Measurements from ENCODE around the gene ZNF316. TPM values are rescaled to one million over a fixed set of nuclear protein-coding genes. Genes with fewer than 3 reads are reported as not detected.

Gene ZNF316
- total and polyA plus RNA-seq, 2 experiments from 2014 or later = 16.9 to 26.7 TPM

- H3K4me3 ChIP-seq = no peak overlapping the region
- H3K9me2 ChIP-seq (replicated peaks; ENCODE audit: insufficient read depth) = no peaks in the 10 kb centered on the region
- H3K27ac ChIP-seq = no peak overlapping the region
- H4K20me1 ChIP-seq (ENCODE audit: insufficient read depth, poor library complexity, severe bottlenecking) = no peaks in the 10 kb centered on the region
- H3K9me3 ChIP-seq (ENCODE audit: low read depth) = no peaks in the 10 kb centered on the region
- no peaks in the 10 kb centered on the region for H3K27me3 ChIP-seq
- WGBS (ENCODE audit: low lambda C conversion rate, missing lambda C conversion rate) = 100% methylated on average over 4 of the region's 4 CpGs
- DNase-seq (ENCODE audit: low spot score) = no peak
- H2AFZ ChIP-seq = no peak overlapping the region
- no peak overlapping the region for H3K4me2 ChIP-seq
- TF ChIP-seq, protein P1, sequence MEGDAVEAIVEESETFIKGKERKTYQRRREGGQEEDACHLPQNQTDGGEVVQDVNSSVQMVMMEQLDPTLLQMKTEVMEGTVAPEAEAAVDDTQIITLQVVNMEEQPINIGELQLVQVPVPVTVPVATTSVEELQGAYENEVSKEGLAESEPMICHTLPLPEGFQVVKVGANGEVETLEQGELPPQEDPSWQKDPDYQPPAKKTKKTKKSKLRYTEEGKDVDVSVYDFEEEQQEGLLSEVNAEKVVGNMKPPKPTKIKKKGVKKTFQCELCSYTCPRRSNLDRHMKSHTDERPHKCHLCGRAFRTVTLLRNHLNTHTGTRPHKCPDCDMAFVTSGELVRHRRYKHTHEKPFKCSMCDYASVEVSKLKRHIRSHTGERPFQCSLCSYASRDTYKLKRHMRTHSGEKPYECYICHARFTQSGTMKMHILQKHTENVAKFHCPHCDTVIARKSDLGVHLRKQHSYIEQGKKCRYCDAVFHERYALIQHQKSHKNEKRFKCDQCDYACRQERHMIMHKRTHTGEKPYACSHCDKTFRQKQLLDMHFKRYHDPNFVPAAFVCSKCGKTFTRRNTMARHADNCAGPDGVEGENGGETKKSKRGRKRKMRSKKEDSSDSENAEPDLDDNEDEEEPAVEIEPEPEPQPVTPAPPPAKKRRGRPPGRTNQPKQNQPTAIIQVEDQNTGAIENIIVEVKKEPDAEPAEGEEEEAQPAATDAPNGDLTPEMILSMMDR (IDR thresholded peaks at IDR 0.05; ENCODE audit: poor library complexity) = no peak
- no peak for TF ChIP-seq EZH2phosphoT487 (IDR thresholded peaks at IDR 0.05; ENCODE audit: low read depth, severe bottlenecking, unreplicated experiment)
- no peak for TF ChIP-seq EZH2 (IDR thresholded peaks at IDR 0.05; ENCODE audit: borderline replicate concordance)
- no peaks in the 10 kb centered on the region for H3K4me1 ChIP-seq (ENCODE audit: insufficient read depth)
- H3K36me3 ChIP-seq (replicated peaks; ENCODE audit: insufficient read depth, low read depth) = no peaks in the 10 kb centered on the region
- no peaks in the 10 kb centered on the region for H3K79me2 ChIP-seq
Measured at GRCh38 chr7:6618621-6619020, 18.5 kb upstream of the ZNF316 start.

GRCh38 chr7:6619961-6620360 lies 17.2 kb upstream of the ZNF316 start:
- Histone ChIP-seq H3K9me3 (ENCODE audit: low read depth) (no peaks in the 10 kb centered on the region), H2AFZ (no peak overlapping the region), H3K4me3 (no peak overlapping the region), H3K79me2 (no peaks in the 10 kb centered on the region), H3K9me2 (replicated peaks; ENCODE audit: insufficient read depth) (no peaks in the 10 kb centered on the region), H3K4me1 (ENCODE audit: insufficient read depth) (no peaks in the 10 kb centered on the region), H3K4me2 (no peak overlapping the region), H3K27ac (no peak overlapping the region), H3K27me3 (no peaks in the 10 kb centered on the region), H3K36me3 (replicated peaks; ENCODE audit: insufficient read depth, low read depth) (no peaks in the 10 kb centered on the region), H4K20me1 (ENCODE audit: insufficient read depth, poor library complexity, severe bottlenecking) (no peaks in the 10 kb centered on the region)
- TF ChIP-seq, protein P1 (IDR thresholded peaks at IDR 0.05; ENCODE audit: poor library complexity) = no peak
- TF ChIP-seq EZH2phosphoT487 (IDR thresholded peaks at IDR 0.05; ENCODE audit: low read depth, severe bottlenecking, unreplicated experiment) = no peak
- TF ChIP-seq EZH2 (IDR thresholded peaks at IDR 0.05; ENCODE audit: borderline replicate concordance) = no peak
- WGBS (ENCODE audit: low lambda C conversion rate, missing lambda C conversion rate) = 91% methylated on average over 3 of the region's 3 CpGs
- DNase-seq (ENCODE audit: low spot score) = no peak

- no peak overlapping the region for H3K4me3 ChIP-seq
- no peak for DNase-seq (ENCODE audit: low spot score)
- no peaks in the 10 kb centered on the region for H3K9me2 ChIP-seq (replicated peaks; ENCODE audit: insufficient read depth)
- no peaks in the 10 kb centered on the region for H3K9me3 ChIP-seq (ENCODE audit: low read depth)
- no peaks in the 10 kb centered on the region for H4K20me1 ChIP-seq (ENCODE audit: insufficient read depth, poor library complexity, severe bottlenecking)
- H3K4me2 ChIP-seq = no peak overlapping the region
- H3K27ac ChIP-seq = no peak overlapping the region
- H3K4me1 ChIP-seq (ENCODE audit: insufficient read depth) = no peaks in the 10 kb centered on the region
- no peaks in the 10 kb centered on the region for H3K79me2 ChIP-seq
- 97% methylated on average over 20 of the region's 20 CpGs for WGBS (ENCODE audit: low lambda C conversion rate, missing lambda C conversion rate)
- H3K27me3 ChIP-seq = no peaks in the 10 kb centered on the region
- TF ChIP-seq, protein P1 (IDR thresholded peaks at IDR 0.05; ENCODE audit: poor library complexity) = no peak
- TF ChIP-seq EZH2phosphoT487 (IDR thresholded peaks at IDR 0.05; ENCODE audit: low read depth, severe bottlenecking, unreplicated experiment) (no peak), EZH2 (IDR thresholded peaks at IDR 0.05; ENCODE audit: borderline replicate concordance) (no peak)
- H2AFZ ChIP-seq = no peak overlapping the region
- H3K36me3 ChIP-seq (replicated peaks; ENCODE audit: insufficient read depth, low read depth) = no peaks in the 10 kb centered on the region
Measured at GRCh38 chr7:6621195-6622133, 15.7 kb upstream of the ZNF316 start.
